HG03571 (cell line): ENCODE data around the gene GLYR1.

Experiments used
- ATAC-seq: cut with Tn5 transposase; IDR thresholded peaks from one replicate; pipeline ENCODE4 v1.9.1; 2021; ENCODE audit not compliant: unreplicated experiment

The GLYR1 gene

DNA sequence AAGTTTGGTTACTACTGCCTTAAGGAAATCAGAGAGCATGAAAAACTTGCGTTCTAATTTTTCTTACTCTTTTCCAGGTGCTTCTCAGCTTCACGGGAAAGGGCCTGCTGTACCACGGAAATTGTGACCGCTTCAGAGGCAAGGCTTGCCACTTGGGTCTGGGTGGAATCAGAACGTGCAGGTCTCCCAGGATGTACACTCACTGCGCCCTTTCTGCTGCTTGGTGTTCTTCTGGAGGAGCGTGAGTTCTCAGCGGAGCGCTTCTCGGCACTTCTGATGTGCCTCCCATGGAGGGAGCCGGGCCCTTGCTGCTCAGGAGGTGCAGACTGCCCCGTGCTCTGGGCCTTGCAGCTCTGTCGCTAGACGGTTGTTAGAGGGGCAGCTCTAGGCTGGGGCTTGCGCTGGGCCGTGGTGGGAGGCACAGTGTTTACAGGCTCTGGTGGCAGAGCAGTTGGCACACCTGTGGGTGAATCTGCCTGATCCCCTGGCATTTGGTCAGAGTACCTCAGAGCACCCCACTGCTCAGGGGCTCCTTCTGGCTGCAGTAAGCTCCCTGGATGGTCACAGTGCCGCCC is 33.0 kb upstream of the GLYR1 start:
- ATAC-seq = no peak

DNA sequence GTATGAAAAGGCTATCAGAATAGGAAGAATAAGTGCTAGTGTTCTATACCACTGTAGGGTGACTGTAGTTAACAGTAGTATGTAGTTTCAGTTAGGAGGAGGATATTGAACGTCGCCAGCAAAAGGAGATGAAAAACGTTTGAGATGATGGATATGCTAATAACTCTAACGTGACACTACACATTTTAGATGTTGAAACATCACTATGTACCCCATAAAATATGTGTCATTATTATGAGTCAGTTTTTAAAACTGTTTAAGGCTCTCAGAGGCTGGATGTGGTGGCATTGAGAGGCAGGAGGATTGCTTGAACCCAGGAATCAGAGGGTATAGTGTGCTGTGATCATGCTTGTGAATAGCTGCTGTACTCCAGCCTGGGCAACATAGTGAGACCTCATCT is 32.0 kb upstream of the GLYR1 start:
- no peak for ATAC-seq

DNA sequence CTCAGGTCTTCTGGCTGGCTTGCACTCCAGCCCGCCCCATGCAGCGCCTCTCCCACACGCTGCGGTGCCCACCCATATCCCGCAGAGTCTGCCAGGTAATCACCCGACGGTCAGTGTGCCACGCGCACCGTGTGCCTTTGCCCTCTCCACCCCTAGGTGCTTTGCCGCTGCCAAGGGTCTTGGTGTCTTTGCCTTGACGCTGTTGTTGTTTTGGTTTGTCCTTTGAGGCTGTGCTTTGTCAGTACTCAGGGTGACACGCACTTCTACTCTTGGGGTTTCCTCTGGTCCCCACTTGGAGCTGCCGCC is 30.2 kb upstream of the GLYR1 start:
- ATAC-seq = no peak

DNA sequence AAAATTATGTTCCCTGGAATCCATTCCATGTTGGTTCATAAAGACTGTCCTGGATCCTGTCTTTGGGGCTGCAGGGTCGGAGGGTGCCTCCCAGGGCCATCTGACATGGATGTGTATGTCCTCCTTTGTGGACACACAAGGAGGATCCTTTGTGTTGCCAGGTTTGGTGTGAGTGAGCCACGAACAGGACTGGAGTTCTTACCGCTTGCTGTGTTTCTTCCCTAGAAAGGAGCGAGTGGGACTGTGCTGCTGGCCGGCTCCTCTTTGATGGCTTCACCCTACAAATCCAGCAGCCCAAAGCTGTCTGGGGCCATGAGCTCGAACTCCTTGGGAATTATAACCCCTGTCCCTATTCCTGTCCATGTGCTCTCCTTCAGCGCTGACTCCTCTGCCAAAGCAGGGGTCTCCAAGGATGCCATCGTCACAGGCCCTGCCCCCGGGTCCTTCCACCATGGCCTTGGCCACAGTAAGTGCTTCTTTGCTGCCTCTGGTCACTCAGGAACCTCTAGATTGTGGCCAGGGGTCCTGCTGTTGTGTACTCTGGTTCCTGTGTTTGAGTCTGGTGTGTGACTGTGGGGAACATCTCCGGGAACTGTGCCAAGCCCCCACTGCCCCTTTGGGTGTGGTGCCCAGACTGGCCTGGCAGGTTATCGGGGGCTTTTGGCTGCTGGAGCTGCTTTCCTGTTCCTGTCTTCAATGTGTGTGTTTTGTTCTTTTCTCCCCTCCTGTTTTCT is 29.7 kb upstream of the GLYR1 start:
- no peak for ATAC-seq

DNA sequence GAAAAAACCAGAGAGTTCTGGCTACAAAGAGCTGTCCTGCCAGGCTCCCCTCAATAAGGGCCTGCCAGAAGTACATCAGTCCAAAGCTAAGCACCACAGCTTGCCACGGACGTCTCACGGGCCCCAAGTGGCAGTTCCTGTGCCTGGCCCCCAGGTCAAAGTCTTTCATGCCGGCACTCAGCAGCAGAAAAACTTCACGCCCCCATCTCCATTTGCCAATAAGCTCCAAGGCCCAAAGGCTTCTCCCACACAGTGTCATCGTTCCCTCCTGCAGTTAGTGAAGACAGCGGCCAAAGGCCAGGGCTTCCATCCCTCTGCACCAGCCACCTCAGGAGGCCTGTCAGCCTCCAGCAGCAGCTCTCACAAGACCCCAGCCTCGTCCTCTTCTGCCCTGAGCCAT is 27.6 kb upstream of the GLYR1 start:
- ATAC-seq = no peak

DNA sequence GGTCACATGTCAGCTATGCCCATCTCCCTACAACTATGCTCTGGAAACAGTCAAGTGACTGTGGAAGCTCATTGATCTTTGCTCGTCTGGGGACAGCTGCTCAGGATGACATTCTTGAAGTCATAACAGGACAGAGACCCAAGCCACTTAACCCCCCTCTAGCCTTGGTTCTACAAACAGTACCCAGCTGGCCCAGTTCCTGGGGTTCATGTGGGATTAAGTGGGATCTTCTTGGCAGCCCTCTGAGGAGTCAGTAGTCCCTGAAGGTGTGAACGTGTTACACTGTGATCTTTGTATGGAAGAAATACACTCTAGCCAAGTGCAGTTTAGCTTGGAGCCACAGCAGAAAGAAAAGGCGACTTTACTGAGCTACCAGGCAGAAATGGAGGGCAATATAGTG is 26.0 kb upstream of the GLYR1 start:
- no peak for ATAC-seq

DNA sequence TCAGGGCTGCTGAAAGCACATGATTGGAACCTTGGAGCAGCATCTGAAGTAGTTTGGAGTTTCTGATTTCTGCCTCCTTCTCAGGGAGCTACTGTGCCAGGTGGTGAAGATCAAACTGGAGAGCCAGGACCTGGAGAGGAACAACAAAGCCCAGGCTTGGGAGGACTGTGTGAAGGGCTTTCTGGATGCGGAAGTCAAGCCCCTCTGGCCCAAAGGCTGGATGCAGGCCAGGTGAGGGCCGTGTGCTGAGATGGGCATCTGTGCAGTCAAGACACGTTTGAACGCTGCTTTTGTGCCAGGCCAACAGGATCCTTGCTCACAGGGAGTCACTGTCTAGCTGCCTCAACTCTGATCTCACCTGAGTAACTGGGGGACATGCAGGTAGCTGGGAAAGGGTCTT is 24.0 kb upstream of the GLYR1 start:
- ATAC-seq = no peak

DNA sequence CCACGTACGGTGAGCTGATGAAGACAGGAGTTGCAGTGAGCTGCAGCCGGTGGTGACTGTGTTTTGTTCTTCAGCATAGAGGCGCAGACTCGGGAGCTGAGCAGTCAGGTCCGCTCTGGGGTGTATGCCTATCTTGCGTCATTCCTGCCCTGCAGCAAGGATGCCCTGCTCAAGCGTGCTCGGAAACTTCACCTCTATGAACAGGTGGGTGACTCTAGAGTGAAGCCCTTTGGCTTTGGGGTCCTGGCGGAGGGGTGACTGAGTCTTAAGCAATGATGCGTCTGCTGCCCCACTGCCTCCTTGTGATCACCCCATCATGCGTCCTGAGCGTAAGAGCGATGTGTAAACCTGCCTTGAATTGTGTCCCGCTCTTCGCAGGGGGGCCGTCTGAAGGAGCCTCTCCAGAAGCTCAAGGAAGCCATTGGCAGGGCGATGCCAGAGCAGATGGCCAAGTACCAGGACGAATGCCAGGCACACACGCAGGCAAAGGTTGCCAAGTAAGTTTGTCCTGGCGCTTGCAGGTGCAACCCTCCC is 23.1 kb upstream of the GLYR1 start:
- ATAC-seq = no peak

DNA sequence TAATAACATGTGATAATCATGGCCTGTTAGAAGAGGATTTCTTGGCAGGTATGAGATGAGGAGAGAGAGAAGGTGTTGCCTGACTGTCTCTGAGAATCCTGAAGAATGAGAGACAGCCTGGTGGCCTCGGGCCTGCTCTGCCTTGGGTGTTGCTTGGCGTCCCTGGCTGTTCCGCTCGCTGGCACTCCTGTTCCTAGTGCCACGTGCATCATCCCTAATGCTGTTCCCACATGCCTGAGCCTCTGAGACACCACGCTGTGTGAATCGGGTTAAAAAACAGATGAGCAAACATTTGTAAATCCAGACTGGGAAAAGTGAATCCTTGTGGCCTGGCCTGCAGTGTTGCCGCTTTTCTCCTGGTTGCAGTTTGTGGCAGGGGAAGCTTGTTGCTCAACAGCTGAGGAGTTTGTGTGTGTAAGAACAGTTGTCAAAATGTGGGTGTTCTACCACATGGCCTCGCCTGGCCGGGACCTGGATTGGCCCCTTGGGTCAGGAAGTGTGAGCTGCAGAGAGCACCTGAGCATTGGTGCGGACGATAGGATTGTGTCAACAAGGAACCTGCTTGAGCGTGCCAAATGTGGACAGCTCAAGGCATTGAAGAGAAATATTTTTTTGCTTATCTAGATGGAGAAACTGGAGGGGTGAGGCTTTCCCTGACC is 22.2 kb upstream of the GLYR1 start:
- no peak for ATAC-seq

DNA sequence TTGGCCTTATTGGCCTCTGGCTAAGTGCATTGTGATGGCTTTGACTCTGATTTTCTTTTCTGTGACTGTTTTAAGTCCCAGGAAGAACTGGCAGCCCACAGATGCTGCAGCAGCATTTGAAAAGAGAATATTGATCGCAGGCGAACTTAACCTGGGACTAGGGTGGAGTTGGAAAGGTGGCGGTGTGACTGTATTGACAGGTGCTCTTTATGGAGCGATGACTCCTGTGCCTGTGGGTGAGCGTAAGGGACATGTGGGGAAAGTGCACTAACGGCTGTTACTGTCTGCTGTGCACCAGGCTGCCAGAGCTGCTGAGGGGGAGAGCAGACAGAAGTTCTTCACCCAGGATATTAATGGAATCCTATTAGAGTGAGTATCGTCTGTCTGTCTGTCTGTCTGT is 21.4 kb upstream of the GLYR1 start:
- no peak for ATAC-seq

DNA sequence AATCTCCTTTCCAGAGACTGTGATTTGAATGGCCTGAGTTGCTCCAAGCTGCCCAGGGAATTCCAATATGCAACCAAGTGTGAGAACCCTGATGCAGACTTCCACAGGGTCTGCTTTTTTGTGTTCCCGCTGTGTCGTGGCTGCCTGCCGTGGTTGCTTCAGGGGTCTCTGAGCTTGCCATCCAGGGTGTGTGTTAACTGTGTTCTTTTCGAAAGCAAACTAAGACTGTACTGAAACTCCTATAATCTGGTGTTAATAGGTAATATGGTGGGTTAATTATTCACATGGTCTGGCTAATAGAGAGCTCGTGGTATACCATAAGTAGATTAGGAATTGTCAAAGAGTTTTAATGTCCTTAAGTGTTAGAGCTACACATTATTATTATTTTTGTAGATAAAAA is 20.9 kb upstream of the GLYR1 start:
- no peak for ATAC-seq

DNA sequence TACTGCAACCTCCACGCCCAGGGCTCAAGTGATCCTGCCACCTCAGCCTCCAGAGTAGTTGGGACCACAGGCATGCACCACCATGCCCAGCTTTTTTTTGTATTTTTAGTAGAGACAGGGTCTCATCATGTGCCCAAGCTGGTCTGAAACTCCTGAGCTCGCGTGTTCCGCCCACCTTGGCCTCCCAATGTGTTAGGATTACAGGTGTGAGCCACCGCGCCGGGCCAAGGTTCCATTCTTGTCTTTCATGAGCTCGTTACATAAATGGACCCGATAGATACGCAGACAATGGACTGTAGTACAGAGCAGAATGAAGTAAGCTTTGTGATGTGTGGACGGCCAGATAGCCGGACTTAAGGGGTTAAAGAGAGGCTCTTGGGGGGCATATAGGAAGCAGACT is 19.5 kb upstream of the GLYR1 start:
- no peak for ATAC-seq

DNA sequence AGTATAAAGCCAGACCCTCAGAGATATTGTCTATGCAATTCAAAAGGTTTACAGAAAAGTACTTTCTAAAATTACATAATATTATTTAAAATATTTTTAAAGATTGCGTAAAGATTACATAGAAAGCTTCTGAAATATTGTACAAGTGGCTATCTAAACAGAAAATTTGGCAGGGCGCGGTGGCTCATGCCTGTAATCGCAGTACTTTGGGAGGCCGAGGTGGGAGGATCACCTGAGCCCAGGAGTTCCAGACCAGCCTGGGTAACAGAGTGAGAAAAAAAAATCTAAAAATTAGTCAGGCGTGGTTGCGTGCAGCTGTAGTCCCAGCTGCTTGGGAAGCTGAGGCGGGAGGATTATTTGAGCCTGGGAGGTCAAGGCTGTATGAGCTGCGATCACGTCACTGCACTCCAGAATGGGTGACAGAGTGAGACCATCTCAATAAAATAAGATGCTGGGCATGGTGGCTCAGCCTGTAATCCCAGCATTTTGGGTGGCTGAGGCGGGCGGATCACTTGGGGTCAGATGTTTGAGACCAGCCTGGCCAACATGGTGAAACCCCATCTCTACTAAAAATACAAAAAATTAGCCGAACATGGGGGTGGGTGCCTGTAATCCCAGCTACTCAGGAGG is 18.3 kb upstream of the GLYR1 start:
- no peak for ATAC-seq

DNA sequence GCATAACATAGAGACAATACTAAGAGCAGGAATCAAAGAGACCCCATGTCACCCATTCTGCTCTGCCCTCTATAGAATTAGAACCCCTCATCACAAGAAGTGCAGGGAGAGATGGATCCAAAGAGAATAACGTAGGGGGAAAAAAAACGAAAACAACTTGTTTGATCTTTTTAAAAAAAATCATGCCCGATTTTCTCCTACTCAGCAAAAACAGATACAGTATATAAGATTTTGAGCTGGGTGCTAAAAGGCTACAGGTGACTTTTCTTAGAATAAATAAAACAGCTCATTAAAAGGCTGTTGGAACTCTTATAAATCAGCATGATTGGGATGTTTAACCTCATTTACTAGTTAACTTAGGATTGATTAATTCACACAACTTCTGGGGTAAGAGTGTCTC is 17.6 kb upstream of the GLYR1 start:
- ATAC-seq = no peak

DNA sequence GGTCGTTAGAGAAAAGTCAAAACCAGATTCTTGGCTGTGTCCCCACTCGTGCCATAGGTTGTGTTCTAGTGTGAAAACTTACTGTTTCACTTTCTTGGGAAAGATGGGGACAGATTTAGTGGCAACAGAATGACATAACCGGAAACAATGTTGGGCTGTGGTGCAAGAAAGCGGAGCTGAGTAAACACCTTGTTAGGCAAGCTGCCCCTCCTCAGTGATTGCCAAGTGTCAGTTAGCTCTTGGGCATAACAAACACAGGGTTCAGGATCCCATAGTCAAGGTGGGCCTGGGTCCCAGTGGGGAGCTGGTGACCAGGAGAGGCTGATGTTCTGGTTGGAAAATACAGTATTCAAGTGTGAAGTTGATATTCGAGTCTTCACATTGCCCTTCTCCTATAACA is 15.6 kb upstream of the GLYR1 start:
- no peak for ATAC-seq

DNA sequence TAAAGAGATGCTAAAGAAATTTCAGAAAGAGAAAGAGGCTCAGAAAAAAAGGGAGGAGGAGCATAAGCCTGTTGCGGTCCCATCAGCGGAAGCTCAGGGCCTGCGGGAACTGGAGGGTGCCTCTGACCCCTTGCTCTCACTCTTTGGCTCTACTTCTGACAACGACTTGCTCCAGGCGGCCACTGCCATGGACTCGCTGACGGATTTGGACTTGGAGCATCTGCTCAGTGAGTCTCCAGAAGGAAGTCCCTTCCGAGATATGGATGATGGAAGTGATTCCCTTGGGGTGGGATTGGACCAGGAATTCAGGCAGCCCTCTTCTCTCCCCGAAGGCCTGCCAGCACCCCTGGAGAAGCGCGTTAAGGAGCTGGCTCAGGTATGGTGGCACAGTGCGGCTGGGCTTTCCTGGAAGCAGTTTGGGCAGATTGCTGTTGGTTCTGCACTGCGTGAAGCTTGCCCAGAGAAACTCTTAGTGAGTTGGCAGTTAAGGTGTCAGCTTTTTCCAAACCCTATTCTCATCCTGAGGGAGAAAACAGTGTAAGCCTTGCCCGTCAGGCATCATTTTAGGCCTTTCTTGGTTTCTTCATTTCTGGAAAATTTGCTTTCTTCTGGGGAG is 13.7 kb upstream of the GLYR1 start:
- ATAC-seq = no peak

DNA sequence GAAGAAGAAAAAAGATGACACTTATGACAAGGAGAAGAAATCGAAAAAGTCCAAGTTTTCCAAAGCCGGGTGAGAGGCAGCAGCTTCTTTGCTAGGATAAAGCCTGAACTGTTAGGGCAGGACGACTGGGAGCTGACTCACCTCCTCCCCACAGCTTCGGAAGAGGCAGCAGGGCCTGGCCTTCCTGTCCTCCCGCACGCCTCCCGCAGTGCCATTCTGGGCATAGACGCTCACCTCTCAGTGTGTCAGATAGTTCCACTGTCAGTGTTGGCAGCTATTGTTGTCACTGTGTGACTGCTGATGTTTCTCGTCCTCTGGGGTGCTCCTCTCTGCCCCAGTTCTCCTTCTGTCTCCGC is 12.8 kb upstream of the GLYR1 start:
- ATAC-seq = no peak

DNA sequence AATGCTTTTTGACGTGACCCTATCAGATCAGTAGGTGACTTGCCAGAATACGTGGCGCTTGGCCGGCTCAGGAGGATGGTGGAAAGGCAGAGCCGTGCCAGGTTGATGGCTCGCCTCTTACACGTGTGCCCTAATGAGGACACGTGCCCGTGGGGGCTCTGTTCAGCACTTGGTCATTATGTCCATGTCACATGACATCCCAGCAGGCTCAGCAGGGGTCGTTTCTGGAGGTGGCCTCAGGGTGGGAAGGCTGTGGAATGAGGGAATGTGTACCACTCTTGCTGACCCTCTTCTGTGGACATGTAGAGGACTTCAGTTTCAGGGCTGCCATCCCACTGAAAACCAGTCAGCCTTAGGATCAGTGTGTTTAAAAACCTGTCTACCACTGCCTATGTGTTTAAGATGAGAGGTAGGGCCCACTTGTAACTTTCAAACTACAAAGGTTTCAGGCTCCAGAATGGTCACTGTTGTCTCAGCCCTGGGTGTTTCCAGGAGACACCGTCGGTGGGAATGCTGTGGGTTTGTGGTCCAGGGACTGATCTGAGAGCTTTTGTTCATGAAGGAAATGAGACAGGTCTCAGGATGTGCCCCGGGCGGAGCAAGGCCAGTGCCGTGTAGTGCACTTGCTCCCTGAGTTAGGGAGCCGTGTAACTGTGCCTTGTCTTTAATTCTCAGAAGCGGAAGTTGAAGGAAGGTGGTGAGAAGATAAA is 12.3 kb upstream of the GLYR1 start:
- ATAC-seq = no peak

DNA sequence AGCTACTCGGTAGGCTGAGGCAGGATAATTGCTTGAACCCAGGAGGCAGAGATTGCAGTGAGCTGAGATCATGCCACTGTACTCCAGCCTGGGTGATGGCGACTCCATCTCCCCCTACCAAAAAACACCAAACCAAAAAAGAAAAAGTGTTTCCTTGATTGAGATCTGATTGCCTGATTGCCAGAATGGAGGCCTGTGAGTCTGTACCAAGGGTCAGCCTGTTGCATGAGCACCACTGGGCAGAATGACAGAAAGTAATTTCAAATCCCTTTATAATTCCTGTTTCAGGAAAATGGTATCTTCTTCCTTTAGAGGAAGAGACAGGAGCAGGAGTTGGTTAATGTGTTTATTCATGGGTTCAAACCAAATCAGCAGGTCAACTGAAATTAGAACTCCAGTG is 8.7 kb upstream of the GLYR1 start:
- no peak for ATAC-seq

DNA sequence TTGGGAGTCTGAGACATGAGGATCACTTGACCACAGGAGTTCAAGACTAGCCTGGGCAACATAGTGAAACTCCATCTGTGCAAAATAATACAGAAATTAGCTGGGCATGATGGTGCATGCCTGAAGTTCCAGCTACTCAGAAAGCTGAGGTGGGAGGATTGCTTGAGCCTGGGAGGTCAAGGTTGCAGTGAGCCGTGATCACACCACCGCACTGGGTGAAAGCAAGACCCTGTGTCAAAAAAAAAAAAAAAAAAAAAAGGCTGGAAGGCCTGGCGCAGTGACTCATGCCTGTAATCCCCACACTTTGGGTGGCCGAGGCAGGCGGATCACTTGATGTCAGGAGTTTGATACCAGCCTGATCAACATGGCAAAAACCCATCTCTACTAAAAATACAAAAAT is 8.3 kb upstream of the GLYR1 start:
- ATAC-seq = no peak

DNA sequence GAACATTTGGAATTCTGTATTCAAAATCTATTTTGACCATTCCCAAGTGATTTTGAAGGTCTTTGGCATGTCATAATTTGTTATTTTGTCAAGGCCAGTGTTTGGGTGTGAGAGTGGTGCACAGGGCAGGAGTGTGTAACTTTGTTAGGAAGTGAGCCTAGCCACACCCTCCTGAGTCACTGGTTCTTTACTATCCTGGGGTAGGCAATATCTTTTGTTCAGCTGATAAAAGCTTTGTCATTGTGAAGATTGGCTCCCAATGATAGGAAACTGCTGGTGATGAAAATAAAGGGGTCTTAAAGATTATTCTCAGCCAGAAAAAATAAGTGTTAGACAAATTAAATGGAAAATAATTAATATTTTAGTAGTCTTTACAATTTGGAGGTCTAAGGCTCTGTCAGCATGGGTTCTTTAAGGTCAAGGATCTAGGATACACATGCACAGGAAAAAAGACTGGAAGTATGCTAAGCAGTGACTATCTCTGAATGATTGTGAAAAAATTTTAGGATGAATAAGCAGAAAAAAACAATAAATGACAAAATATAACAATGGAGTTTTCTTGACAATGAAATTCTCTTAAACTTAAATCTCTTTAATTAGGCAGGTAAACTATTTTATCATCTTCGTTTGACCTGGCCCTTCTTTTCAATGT is 5.3 kb upstream of the GLYR1 start:
- no peak for ATAC-seq
